SIG-M5 treated with dmso at 0.1 percent for 504 hours (cell line): ENCODE data around the gene CIAO2B.

ENCODE experiments used
- DNase-seq: peaks from one replicate; lab custom pipeline; 2025; ENCODE audit not compliant: unreplicated experiment; lab: John Stamatoyannopoulos, UW

The CIAO2B gene

DNA sequence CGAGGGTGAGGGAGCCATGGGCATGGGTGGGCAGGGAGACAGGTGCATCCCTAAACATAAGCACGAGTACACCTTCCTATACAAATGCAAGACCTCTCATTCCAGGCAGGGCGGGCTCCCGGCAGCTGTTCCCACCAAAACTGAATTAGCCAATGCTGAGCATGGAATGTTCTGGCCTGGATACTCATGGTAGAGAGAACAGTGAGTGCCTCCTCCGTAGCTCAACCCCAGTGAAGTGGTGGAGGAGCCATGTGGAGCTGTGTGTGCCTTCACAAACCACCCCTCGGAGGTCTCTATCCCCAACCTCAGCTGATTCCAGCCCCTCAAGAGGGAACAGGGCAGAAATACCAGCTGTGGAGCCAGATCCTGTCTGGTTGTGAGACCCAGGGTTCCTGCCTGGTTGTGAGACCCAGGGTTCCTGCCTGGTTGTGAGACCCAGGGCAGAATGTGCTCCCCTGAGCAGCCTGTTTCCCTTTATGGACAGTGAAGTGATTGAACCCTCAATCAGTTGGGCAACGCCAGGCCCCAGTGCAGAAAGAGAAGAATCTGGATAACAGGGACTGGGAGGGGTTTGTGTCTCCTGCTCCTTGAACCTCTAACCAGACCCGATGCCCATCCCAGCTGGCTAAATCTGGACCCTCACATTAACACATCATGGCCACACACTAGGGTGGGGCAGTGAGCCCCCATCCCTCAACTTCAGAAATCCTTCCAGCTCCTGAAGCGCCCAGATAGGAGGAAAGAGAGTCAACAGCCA is 13.1 kb downstream of the CIAO2B start:
- DNase-seq: no peak

- DNase-seq: no peak
These were observed 14.0 kb downstream of the CIAO2B start for GRCh38 chr16:66920299-66920590.

- no peak for DNase-seq
These were observed 14.5 kb downstream of the CIAO2B start for GRCh38 chr16:66919569-66920298.

- no peak for DNase-seq
These were observed 15.2 kb downstream of the CIAO2B start, which contains the start of gene CDH16 for GRCh38 chr16:66918803-66919568. CDH16 (minus strand) TSS chr16:66918885; CDS start chr16:66918065, 820 bp downstream.

GRCh38 chr16:66918355-66918754 is 15.8 kb downstream of the CIAO2B start:
- no peak for DNase-seq

DNA sequence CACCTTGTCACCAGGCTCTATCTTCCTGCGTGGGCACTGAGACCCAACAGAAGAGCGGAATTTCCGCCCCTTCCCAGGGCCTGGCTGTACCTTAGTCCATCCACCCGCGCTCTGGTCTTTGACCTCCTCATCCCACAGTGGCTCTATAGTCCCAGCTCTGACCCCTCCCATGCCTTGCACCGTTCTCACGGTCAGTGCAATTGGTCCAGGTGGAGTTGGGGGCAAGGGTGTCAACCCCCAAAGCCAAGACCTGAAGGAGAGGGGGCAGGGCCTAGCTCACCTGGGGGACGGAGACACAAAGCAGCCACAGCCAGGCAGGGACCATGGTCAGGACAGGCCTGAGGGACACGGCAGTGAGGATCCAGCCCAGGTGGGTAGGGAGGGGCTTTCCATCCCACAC is 16.5 kb downstream of the CIAO2B start:
- DNase-seq: no peak

- no peak for DNase-seq
These were observed 17.7 kb downstream of the CIAO2B start for GRCh38 chr16:66916518-66916917.

- no peak for DNase-seq
These were observed 19.2 kb downstream of the CIAO2B start for GRCh38 chr16:66915041-66915440.

DNA sequence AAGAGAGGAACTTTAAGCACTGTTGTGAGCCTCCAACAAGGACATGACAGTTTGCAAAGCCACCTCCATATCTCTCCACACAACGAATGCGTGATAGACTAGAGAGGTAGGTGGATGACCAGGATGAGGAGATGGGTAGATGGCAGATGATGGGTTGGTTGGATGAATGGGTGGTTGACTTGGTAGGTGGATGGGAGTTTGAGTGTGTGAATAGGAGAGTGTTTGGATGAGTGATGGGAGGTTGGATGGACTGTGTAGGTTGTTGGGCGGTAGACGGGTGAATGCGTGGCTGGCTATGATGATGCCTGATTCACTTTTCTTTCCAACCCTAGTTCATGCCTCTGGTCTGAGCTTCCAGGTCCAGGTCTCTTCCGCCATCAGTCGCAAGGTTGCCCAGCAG is 19.7 kb downstream of the CIAO2B start:
- DNase-seq: no peak

- DNase-seq: no peak
These were observed 20.5 kb downstream of the CIAO2B start for GRCh38 chr16:66913711-66914110.

GRCh38 chr16:66913081-66913480 is 21.1 kb downstream of the CIAO2B start:
- DNase-seq: no peak

- DNase-seq: no peak
These were observed 22.4 kb downstream of the CIAO2B start for GRCh38 chr16:66911801-66912200.

DNA sequence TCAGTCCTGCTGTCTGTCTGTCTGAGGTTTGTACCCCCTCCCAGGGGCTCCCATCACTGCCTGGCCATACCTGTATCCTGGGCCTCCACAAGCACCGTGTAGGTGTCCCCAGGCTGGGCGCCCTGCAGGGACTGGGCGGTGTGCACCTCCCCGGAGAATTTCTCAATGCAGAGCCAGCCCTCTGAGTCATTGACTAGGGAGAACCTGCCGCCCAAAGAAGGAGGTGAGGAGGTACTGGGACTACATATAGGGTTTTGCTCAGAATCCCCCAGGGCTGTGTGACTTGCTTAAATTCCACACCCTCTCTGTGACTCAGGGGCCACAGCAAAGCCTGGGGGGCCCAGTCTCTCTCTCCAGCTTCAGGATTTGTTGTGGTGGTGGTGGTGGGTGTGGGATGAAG is 23.1 kb downstream of the CIAO2B start:
- DNase-seq: no peak

DNA sequence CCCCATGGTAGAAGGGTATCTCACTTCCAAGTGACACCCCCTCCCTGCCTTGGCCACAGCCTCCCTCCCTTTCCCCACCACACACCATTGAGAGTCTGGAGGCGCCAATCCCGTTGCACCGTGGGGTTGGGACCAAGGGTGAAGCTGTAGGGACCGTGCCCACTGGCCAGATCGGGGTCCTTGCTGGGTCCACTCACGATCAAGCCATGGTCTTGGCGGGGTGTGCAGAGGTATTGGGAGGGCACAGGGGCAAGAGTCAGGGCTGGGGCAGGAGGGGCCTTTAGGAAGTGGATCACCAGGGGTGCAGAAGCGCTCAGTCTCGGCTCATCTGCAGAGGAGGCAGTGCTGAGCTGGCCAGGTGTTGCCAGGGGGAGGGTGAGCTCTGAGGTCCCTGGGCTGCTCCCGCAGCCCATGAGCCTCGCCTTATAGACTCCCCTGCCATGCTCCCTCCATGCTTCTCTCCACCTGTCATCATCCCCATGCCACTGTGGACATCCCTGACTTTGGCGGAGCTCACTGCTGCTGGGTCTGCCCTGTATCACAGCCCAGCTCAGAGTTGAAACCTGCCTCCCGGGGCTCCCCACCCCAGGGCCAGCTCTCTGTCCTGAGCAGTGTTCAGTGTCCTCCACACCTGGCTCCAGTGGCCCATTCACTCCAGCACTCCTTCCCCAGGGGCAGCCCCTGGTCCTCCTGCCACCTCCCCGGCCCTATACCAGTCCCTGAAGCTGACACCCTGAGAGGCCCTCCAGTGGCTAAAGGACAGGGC is 23.8 kb downstream of the CIAO2B start:
- DNase-seq: no peak

DNA sequence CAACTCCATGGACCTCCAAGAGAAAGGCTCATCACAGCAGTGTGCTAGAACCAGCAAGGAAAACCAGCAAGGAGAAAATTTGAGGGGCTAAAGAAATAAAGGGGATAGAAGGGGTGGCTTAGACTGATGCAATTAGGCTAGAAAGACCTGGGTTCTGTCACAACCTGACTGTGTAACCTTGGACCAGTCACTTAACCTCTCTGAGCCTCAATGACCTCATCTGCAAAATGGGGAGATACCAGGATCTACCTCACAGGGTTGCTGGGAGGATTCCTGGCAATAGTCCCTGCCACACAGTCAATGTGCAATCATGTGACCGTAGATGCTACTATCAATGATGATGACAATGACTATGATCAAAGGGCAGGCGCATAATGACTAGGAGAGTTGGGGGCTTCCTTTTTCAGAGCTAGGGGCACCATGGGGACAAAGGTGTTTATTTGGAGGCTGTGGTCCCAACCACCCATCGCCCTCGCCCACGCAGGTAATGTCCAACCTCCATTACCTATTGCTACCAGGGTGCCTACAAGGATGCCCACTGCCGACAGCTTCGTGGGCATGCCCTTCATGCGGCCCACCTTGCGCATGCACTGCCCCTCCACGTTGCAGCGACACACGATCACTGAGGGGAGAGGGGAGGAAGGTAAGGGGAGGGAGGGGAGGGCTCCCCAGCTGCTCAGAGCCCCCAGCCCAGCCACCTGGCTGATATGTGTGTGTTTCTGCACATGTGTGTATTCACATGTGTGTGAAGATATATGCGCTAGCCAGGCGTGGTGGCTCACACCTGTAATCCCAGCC is 25.2 kb downstream of the CIAO2B start:
- no peak for DNase-seq

DNA sequence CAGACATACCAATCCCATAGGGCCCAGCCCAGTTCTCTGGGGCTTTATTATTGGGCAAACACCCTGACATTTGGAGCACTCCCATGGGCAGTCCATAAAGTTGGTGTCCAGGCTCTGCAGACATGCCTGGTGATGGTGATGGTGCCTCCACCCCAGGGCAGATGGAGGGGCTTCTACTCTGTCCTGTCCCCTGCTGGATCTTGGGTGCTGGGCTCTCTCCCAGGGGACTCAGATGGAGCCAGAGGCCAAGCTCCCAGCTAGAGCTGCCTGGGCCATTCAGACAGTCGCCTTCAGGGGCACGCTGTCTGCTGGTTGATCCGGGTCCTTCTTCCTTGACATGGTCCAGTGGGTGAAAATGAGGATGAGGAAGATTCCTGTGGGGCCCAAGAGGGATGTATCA is 26.1 kb downstream of the CIAO2B start:
- no peak for DNase-seq

- DNase-seq: no peak
These were observed 27.0 kb downstream of the CIAO2B start for GRCh38 chr16:66906916-66907836.

- DNase-seq: no peak
These were observed 28.3 kb downstream of the CIAO2B start for GRCh38 chr16:66905633-66906539.
